ENCODE measurements around the gene OR56B4. TPM values are rescaled to one million over a fixed set of nuclear protein-coding genes. Genes with fewer than 3 reads are reported as not detected.

The OR56B4 gene
- polyA plus RNA-seq, 1 experiment, result not detected

DNA sequence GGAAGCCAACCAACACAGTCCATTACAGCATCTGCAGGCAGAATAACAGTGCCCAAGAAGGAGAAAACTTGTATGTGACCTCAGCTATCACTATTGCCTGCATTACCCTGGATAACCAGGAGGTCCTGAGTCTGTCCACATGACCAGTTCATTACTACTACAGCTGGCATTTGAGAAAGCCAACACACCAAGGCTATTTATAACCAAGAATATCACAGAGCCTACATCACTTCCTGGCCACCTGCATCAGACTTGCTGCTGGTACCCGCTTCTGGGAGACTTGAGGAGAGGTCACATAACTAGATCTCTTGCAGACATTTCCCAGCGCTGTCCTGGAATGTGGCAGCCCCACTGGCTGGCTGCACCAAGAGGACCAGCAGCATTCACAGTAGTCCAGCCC is 11.1 kb upstream of the OR56B4 start:
- DNase-seq (ENCODE audit: low read depth), result no peak
- TF ChIP-seq, protein P1, sequence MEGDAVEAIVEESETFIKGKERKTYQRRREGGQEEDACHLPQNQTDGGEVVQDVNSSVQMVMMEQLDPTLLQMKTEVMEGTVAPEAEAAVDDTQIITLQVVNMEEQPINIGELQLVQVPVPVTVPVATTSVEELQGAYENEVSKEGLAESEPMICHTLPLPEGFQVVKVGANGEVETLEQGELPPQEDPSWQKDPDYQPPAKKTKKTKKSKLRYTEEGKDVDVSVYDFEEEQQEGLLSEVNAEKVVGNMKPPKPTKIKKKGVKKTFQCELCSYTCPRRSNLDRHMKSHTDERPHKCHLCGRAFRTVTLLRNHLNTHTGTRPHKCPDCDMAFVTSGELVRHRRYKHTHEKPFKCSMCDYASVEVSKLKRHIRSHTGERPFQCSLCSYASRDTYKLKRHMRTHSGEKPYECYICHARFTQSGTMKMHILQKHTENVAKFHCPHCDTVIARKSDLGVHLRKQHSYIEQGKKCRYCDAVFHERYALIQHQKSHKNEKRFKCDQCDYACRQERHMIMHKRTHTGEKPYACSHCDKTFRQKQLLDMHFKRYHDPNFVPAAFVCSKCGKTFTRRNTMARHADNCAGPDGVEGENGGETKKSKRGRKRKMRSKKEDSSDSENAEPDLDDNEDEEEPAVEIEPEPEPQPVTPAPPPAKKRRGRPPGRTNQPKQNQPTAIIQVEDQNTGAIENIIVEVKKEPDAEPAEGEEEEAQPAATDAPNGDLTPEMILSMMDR (IDR thresholded peaks at IDR 0.05; ENCODE audit: insufficient read depth, low read depth, low read length), result no peak
- H3K4me3 ChIP-seq (ENCODE audit: low read depth, low read length), result no peak overlapping the region
- H3K36me3 ChIP-seq (ENCODE audit: control insufficient read depth, insufficient read depth, low read length), result no peaks in the 10 kb centered on the region
- CTCF ChIA-PET, result interaction anchor here (0.5 kb wide), 1 partner anchor 34 kb away, joined by 3 read pairs; no protein-coding TSS in a partner anchor
- no peaks in the 10 kb centered on the region for H3K27me3 ChIP-seq (ENCODE audit: control insufficient read depth, insufficient read depth, low read length)
- POLR2A ChIA-PET, result no interaction called here

DNA sequence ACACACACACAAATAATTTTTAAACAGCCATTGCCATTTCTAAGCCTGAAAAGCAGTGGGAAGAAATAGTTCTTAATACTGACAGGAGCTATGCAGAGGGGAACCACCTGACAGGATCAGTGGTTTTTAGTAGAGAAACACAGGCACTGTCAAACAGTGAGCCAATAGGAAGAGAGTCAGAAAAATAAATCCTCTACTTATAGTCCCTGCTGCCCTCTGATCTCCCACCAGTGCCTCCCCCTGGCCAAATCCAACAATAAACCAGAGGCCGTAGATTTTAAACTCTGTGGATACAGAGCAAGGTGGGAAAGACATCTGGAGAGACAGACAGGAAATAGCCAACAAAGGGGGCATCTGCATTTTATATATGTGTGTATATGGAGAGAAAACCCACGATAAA is 7.9 kb upstream of the OR56B4 start:
- ChIA-PET POLR2A (no interaction called here), CTCF (interaction anchor here (0.6 kb wide), 1 partner anchor 58 kb away, joined by 3 read pairs; no protein-coding TSS in a partner anchor)
- TF ChIP-seq, protein P1 (IDR thresholded peaks at IDR 0.05; ENCODE audit: insufficient read depth, low read depth, low read length), result no peak

DNA sequence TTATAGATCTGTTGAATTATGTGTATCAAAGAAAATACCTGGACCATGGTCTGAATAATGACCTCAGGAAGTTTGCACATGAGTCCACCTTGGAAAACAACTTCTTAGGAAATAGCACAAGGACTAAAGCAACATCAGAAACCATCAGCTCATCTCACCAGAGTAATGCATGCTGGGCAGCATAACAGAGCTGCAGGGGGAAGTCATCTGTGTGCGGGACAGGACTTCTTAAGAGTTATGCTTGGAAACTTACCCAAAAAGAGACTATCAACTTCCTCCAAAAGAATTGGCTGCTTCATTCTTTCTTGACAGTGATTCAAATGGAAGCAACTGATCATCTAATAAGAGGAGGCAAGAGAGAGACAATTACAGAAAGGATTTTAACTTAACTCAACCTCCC is 2.5 kb downstream of the OR56B4 start:
- ChIA-PET POLR2A (no interaction called here), CTCF (no interaction called here)
- no peaks in the 10 kb centered on the region for H3K27me3 ChIP-seq (ENCODE audit: control insufficient read depth, insufficient read depth, low read length)
- no peak for DNase-seq (ENCODE audit: low read depth)
- H3K4me3 ChIP-seq (ENCODE audit: low read depth, low read length), result no peak overlapping the region
- TF ChIP-seq, protein P1 (IDR thresholded peaks at IDR 0.05; ENCODE audit: insufficient read depth, low read depth, low read length), result no peak
- H3K36me3 ChIP-seq (ENCODE audit: control insufficient read depth, insufficient read depth, low read length), result no peaks in the 10 kb centered on the region

More for the DNA sequence above, 7.9 kb upstream of the OR56B4 start:
- H3K4me3 ChIP-seq (ENCODE audit: low read depth, low read length), result no peak overlapping the region
- no peaks in the 10 kb centered on the region for H3K36me3 ChIP-seq (ENCODE audit: control insufficient read depth, insufficient read depth, low read length)
- no peaks in the 10 kb centered on the region for H3K27me3 ChIP-seq (ENCODE audit: control insufficient read depth, insufficient read depth, low read length)
- DNase-seq (ENCODE audit: low read depth), result no peak

DNA sequence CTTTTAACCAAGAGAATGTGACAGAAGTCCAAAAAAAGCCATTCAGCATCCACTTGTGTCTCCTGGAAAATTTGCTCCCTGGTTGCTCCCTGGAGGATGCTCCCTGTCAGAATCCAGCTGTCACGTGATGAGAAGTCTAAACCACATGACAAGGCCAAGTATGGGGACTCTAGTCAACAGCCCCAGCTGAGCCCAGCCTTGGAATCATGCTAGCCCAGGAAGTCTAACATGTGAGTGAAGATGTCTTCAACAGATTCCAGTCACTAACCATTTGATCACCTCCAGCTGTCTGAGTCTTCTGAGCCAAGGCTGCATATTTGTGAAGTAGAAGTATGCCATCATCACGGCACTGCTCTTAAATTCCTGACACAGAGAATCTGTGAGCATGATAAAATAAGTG is 4.2 kb downstream of the OR56B4 start:
- TF ChIP-seq, protein P1 (IDR thresholded peaks at IDR 0.05; ENCODE audit: insufficient read depth, low read depth, low read length), result no peak
- Histone ChIP-seq H3K27me3 (ENCODE audit: control insufficient read depth, insufficient read depth, low read length) (no peaks in the 10 kb centered on the region), H3K36me3 (ENCODE audit: control insufficient read depth, insufficient read depth, low read length) (no peaks in the 10 kb centered on the region), H3K4me3 (ENCODE audit: low read depth, low read length) (no peak overlapping the region)
- CTCF ChIA-PET, result no interaction called here
- POLR2A ChIA-PET, result no interaction called here
- no peak for DNase-seq (ENCODE audit: low read depth)

DNA sequence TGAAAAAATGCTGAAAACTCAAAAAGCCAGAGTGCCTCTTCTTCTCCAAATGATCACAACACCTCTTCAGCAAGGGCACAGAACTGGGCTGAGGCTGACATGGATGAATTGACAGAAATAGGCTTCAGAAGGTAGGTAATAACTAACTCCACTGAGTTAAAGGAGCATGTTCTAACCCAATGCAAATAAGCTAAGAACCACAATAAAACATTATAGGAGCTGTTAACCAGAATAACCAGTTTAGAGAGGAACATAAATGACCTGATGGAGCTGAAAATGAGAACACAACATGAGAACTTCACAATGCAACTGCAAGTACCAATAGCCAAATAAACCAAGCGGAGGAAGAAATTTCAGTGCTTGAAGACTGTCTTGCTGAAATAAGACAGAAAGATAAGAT is 9.2 kb downstream of the OR56B4 start:
- POLR2A ChIA-PET, result no interaction called here
- Histone ChIP-seq H3K4me3 (ENCODE audit: low read depth, low read length) (no peak overlapping the region), H3K36me3 (ENCODE audit: control insufficient read depth, insufficient read depth, low read length) (no peaks in the 10 kb centered on the region), H3K27me3 (ENCODE audit: control insufficient read depth, insufficient read depth, low read length) (no peaks in the 10 kb centered on the region)
- CTCF ChIA-PET, result no interaction called here
- TF ChIP-seq, protein P1 (IDR thresholded peaks at IDR 0.05; ENCODE audit: insufficient read depth, low read depth, low read length), result no peak
- DNase-seq (ENCODE audit: low read depth), result no peak

All from BJ (cell line).